MCF 10A (cell line): ENCODE results near the gene KIF12. TPM values are rescaled to one million over a fixed set of nuclear protein-coding genes. Genes with fewer than 3 reads are reported as not detected.

Experiments used
- BruUV-seq: library from RNA; stranded (reverse); fragments of 400-500 nt; replicated peaks from 2 replicates; lab custom pipeline; 2021; lab: Mats Ljungman, UMichigan
- CTCF ChIA-PET: fragments of 300-600 bp; sonication (Branson Sonifier 250); formaldehyde crosslinking; extraction: SDS; loops from one replicate; lab custom pipeline; 2021; ENCODE audit warnings: antibody characterized with exemption, inconsistent platforms; lab: Yijun Ruan, JAX
- POLR2A ChIA-PET: fragments of 300-600, 350-650 bp; sonication (Branson Sonifier 250); formaldehyde crosslinking; extraction: SDS; loops from one replicate; lab custom pipeline; 2020; ENCODE audit warnings: antibody characterized with exemption, inconsistent platforms; lab: Yijun Ruan, JAX
- DNase-seq: peaks from one replicate; pipeline ENCODE4 v3.0.0-alpha.2; 2018; ENCODE audit not compliant: unreplicated experiment
- H3K27ac Mint-ChIP-seq: one replicate; pipeline ENCODE4 v1.8.0; 2022; ENCODE audit warnings: mild to moderate bottlenecking, low read depth, mixed read lengths; ENCODE audit not compliant: unreplicated experiment
- H3K27me3 Mint-ChIP-seq: one replicate; pipeline ENCODE4 v1.8.0; 2022; ENCODE audit warnings: mixed read lengths; ENCODE audit not compliant: insufficient read depth, unreplicated experiment
- H3K36me3 Mint-ChIP-seq: one replicate; pipeline ENCODE4 v1.8.0; 2022; ENCODE audit warnings: mild to moderate bottlenecking, moderate library complexity, mixed read lengths; ENCODE audit not compliant: insufficient read depth, unreplicated experiment
- H3K4me1 Mint-ChIP-seq: one replicate; pipeline ENCODE4 v1.8.0; 2022; ENCODE audit warnings: mixed read lengths; ENCODE audit not compliant: insufficient read depth, unreplicated experiment
- H3K4me3 Mint-ChIP-seq: one replicate; pipeline ENCODE4 v1.8.0; 2022; ENCODE audit warnings: mild to moderate bottlenecking, moderate library complexity, mixed read lengths; ENCODE audit not compliant: unreplicated experiment
- H3K9me3 Mint-ChIP-seq: one replicate; pipeline ENCODE4 v1.8.0; 2022; ENCODE audit warnings: mixed read lengths; ENCODE audit not compliant: unreplicated experiment
- intact Hi-C: fragments of 100-400 bp; cut with micrococcal nuclease; formaldehyde crosslinking; loops from 2 replicates; pipeline ENCODE4 v1.14.1; 2022
- total RNA-seq: library from RNA; stranded (reverse); gene quantifications from 2 replicates; pipeline ENCODE4 v1.2.3, GENCODE V29; 2022
- TF ChIP-seq, protein P1 (sequence below): fragments of 200-600 bp; IDR thresholded peaks from one replicate; pipeline ENCODE4 v1.8.0; 2022; ENCODE audit warnings: antibody characterized with exemption, mild to moderate bottlenecking; ENCODE audit not compliant: unreplicated experiment

Gene KIF12
- total RNA-seq, 1 experiment from 2014 or later = not detected

DNA sequence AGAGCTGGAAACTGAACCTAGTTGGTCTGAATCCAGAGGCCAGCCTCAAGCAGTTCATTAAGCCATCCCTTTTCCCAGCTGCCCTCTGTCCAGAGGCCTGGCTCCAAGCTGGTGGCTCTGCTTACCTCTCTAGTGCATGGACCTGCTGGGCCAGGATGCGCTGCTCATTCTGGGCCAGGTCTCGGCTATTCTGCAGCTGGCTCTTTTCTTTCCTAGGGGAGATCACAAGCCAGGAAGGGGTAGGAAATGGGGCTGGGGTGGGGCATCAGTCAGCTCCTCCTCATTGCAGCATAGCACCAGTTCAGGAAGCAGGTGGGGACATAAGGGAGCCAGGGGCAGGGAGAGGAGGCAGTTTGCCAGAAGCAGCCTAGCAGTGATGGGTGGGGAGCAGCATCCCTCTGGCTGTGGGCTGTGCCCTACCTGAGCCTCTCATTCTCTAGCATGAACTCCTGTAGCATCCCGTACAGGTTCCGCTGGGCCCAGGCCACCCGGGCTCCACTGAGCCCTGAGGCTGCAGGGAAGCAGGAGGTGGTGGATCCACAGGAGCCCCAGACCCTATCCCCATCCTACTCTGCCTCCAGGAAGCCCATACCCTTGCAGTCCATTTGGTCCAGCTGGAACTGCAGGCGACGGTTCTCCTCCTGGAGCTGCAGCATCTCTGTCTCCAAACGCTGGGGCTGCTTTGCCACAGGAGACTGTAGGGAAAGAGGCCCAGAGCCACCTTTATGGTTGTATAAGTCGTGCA, 5.2 kb downstream of the KIF12 start:
- ChIA-PET POLR2A (no interaction called here), CTCF (interaction anchor here (0.6 to 5.6 kb wide), 4 partner anchors 10 to 197 kb away, joined by 3 to 36 read pairs (median 5); no protein-coding TSS in a partner anchor)

GRCh38 chr9:114093031-114093471, 6.0 kb downstream of the KIF12 start:
- no peaks in the 10 kb centered on the region for H3K4me1 Mint-ChIP-seq
- DNase-seq = no peak
- H3K27me3 Mint-ChIP-seq = no peaks in the 10 kb centered on the region
- H3K36me3 Mint-ChIP-seq = no peaks in the 10 kb centered on the region
- intact Hi-C loops = no loop called here
- no peaks in the 10 kb centered on the region for H3K9me3 Mint-ChIP-seq
- H3K4me3 Mint-ChIP-seq = no peak overlapping the region
- no peak overlapping the region for H3K27ac Mint-ChIP-seq
- TF ChIP-seq, protein P1, sequence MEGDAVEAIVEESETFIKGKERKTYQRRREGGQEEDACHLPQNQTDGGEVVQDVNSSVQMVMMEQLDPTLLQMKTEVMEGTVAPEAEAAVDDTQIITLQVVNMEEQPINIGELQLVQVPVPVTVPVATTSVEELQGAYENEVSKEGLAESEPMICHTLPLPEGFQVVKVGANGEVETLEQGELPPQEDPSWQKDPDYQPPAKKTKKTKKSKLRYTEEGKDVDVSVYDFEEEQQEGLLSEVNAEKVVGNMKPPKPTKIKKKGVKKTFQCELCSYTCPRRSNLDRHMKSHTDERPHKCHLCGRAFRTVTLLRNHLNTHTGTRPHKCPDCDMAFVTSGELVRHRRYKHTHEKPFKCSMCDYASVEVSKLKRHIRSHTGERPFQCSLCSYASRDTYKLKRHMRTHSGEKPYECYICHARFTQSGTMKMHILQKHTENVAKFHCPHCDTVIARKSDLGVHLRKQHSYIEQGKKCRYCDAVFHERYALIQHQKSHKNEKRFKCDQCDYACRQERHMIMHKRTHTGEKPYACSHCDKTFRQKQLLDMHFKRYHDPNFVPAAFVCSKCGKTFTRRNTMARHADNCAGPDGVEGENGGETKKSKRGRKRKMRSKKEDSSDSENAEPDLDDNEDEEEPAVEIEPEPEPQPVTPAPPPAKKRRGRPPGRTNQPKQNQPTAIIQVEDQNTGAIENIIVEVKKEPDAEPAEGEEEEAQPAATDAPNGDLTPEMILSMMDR = no peak
- ChIA-PET CTCF (interaction anchor here (0.6 to 5.6 kb wide), 4 partner anchors 9 to 198 kb away, joined by 3 to 36 read pairs (median 5); no protein-coding TSS in a partner anchor), POLR2A (no interaction called here)
- no TSS peak for BruUV-seq

More for the DNA sequence above, 5.2 kb downstream of the KIF12 start:
- DNase-seq = no peak
- Mint-ChIP-seq H3K4me3 (no peak overlapping the region), H3K4me1 (no peaks in the 10 kb centered on the region), H3K27ac (no peak overlapping the region), H3K9me3 (no peaks in the 10 kb centered on the region), H3K36me3 (no peaks in the 10 kb centered on the region), H3K27me3 (no peaks in the 10 kb centered on the region)
- TF ChIP-seq, protein P1 = no peak
- intact Hi-C loops = no loop called here
- BruUV-seq = no TSS peak

GRCh38 chr9:114092336-114092735, 6.8 kb downstream of the KIF12 start:
- no peaks in the 10 kb centered on the region for H3K9me3 Mint-ChIP-seq
- POLR2A ChIA-PET = no interaction called here
- no peak overlapping the region for H3K4me3 Mint-ChIP-seq
- H3K36me3 Mint-ChIP-seq = no peaks in the 10 kb centered on the region
- no peaks in the 10 kb centered on the region for H3K4me1 Mint-ChIP-seq
- no peak overlapping the region for H3K27ac Mint-ChIP-seq
- DNase-seq = no peak
- CTCF ChIA-PET = no interaction called here
- no TSS peak for BruUV-seq
- no peaks in the 10 kb centered on the region for H3K27me3 Mint-ChIP-seq
- TF ChIP-seq, protein P1 = no peak
- intact Hi-C loops = no loop called here

- Mint-ChIP-seq H3K9me3 (no peaks in the 10 kb centered on the region), H3K36me3 (no peaks in the 10 kb centered on the region), H3K4me1 (no peaks in the 10 kb centered on the region), H3K4me3 (no peak overlapping the region), H3K27ac (no peak overlapping the region), H3K27me3 (no peaks in the 10 kb centered on the region)
- intact Hi-C loops = no loop called here
- ChIA-PET CTCF (interaction anchor here (0.6 to 1.0 kb wide), 4 partner anchors 9 to 702 kb away, joined by 3 to 5 read pairs (median 4); no protein-coding TSS in a partner anchor), POLR2A (interaction anchor here (0.6 kb wide), 2 partner anchors 11 to 315 kb away, joined by 3 read pairs; no protein-coding TSS in a partner anchor)
- no TSS peak for BruUV-seq
- DNase-seq = no peak
- TF ChIP-seq, protein P1 = no peak
These were observed 7.4 kb downstream of the KIF12 start for GRCh38 chr9:114091711-114092110.
